K562 (cell line): Measurements from ENCODE around the gene SDK1. TPM values are rescaled to one million over a fixed set of nuclear protein-coding genes. Genes with fewer than 3 reads are reported as not detected.

Experiments used
- ATAC-seq: fragments of 200-7000 bp; cut with Tn5 transposase; 3 replicates; pipeline ENCODE4 v1.9.1; 2020; ENCODE audit warnings: moderate library complexity
- BruUV-seq: library from RNA; stranded (reverse); fragments of 400-500 nt; replicated peaks from 2 replicates; lab custom pipeline; 2021; lab: Mats Ljungman, UMichigan
- CTCF ChIA-PET: fragments of 300-600 bp; formaldehyde crosslinking; extraction: SDS; loops from one replicate; lab custom pipeline; 2021; ENCODE audit warnings: low intra/inter-chr PET ratio; lab: Yijun Ruan, JAX
- POLR2A ChIA-PET: fragments of 300-600, 350-650 bp; sonication (Branson Sonifier 250); formaldehyde crosslinking; extraction: SDS; loops from one replicate; lab custom pipeline; 2021; ENCODE audit warnings: antibody characterized with exemption, inconsistent platforms; lab: Yijun Ruan, JAX
- DNase-seq, 4 experiments: peaks; one replicate each; pipeline versions ENCODE4 v3.0.0 to v3.0.0-alpha.2; 2011 to 2018; ENCODE audit warnings: low spot score in 3 of 4, mixed read lengths in 3 of 4; ENCODE audit errors: extremely low read depth in 1 of 4
- FAIRE-seq: peaks from 2 replicates; lab custom pipeline; 2011; peaks lifted over from hg19 to GRCh38; lab: Jason Lieb, UNC
- H2AFZ ChIP-seq: 2 replicates; pipeline ENCODE4 v1.6.0; 2011; ENCODE audit warnings: low read depth, low read length, control low read depth, inconsistent platforms
- H3K27ac ChIP-seq: fragments of 200-600 bp; 3 replicates; pipeline ENCODE4 v1.8.0; 2011; ENCODE audit warnings: low read depth, mild to moderate bottlenecking, control low read depth, inconsistent platforms, low read length, moderate library complexity, mixed read lengths; ENCODE audit errors: extremely low read depth
- H3K27me3 ChIP-seq, 2 experiments: fragments of 300-600 bp in 1 of 2; 2 replicates in 1 of 2; 3 replicates in 1 of 2; pipeline versions ENCODE4 v1.6.0 to v1.8.0; 2011; ENCODE audit warnings: inconsistent platforms in 2 of 2, low read length in 2 of 2, mild to moderate bottlenecking in 1 of 2, mixed read lengths in 1 of 2, moderate library complexity in 1 of 2; ENCODE audit not compliant: control insufficient read depth in 2 of 2, insufficient read depth in 2 of 2
- H3K36me3 ChIP-seq: fragments of 300-600 bp; 3 replicates; pipeline ENCODE4 v1.8.0; 2011; ENCODE audit warnings: mild to moderate bottlenecking, low read length, inconsistent platforms; ENCODE audit not compliant: control insufficient read depth, insufficient read depth
- H3K4me1 ChIP-seq, 2 experiments: fragments of 200-600 bp in 1 of 2; replicated peaks in 1 of 2; 2 replicates in 1 of 2; 3 replicates in 1 of 2; pipeline versions ENCODE4 v1.5.1 to v1.8.0; 2011; ENCODE audit warnings: inconsistent platforms in 2 of 2, low read length in 2 of 2, mild to moderate bottlenecking in 1 of 2, mixed read lengths in 1 of 2, moderate library complexity in 1 of 2; ENCODE audit not compliant: control insufficient read depth in 2 of 2, insufficient read depth in 2 of 2
- H3K4me2 ChIP-seq: 2 replicates; pipeline ENCODE4 v1.6.1; 2011; ENCODE audit warnings: low read length, control low read depth, inconsistent platforms, mixed read lengths; ENCODE audit not compliant: insufficient read depth
- H3K4me3 ChIP-seq: fragments of 200-600 bp; sonication (generic), shearing (Covaris generic); 2 replicates; pipeline ENCODE4 v1.5.1; 2016; ENCODE audit warnings: control low read depth, inconsistent platforms
- H3K79me2 ChIP-seq: fragments of 200-600 bp; 3 replicates; pipeline ENCODE4 v1.8.0; 2011; ENCODE audit warnings: low read length, inconsistent platforms; ENCODE audit not compliant: control insufficient read depth, insufficient read depth
- H3K9ac ChIP-seq, 2 experiments: 2 replicates each; pipeline versions ENCODE4 v1.6.0 to v1.6.1; 2011; ENCODE audit warnings: low read depth in 2 of 2, low read length in 2 of 2, control low read depth in 1 of 2, inconsistent platforms in 1 of 2, mild to moderate bottlenecking in 1 of 2, mixed read lengths in 1 of 2; ENCODE audit not compliant: insufficient read depth in 1 of 2
- H3K9me1 ChIP-seq: one replicate; pipeline ENCODE4 v1.6.0; 2011; ENCODE audit warnings: inconsistent platforms, mild to moderate bottlenecking, low read length, moderate library complexity; ENCODE audit not compliant: control insufficient read depth, insufficient read depth
- H3K9me3 ChIP-seq: replicated peaks from 2 replicates; pipeline ENCODE4 v1.5.1; 2011; ENCODE audit warnings: low read depth, low read length, inconsistent platforms; ENCODE audit not compliant: control insufficient read depth, insufficient read depth
- H4K20me1 ChIP-seq: replicated peaks from 2 replicates; pipeline ENCODE4 v1.6.1; 2011; ENCODE audit warnings: low read length, inconsistent platforms, mixed read lengths; ENCODE audit not compliant: control insufficient read depth, insufficient read depth
- BRD4 ChIP-seq: fragments of 200-600 bp; sonication (generic); IDR thresholded peaks from 2 replicates; pipeline ENCODE4 v1.6.1; 2017; ENCODE audit warnings: inconsistent platforms
- ILK ChIP-seq: fragments of 450-650 bp; IDR thresholded peaks from 2 replicates; pipeline ENCODE4 v1.6.1; 2016; ENCODE audit warnings: missing genetic modification characterization, low read depth, mild to moderate bottlenecking, missing compliant biosample characterization, moderate library complexity, borderline replicate concordance
- MTA2 ChIP-seq: fragments of 450-650 bp; IDR thresholded peaks from 2 replicates; pipeline ENCODE4 v1.6.1; 2016; ENCODE audit warnings: low read depth
- NFIC ChIP-seq: fragments of 450-650 bp; IDR thresholded peaks from 2 replicates; pipeline ENCODE4 v1.6.1; 2017; ENCODE audit warnings: mild to moderate bottlenecking, inconsistent platforms
- TGIF2 ChIP-seq: sonication (generic); formaldehyde crosslinking; IDR thresholded peaks from 2 replicates; pipeline ENCODE4 v1.8.1; 2022; ENCODE audit warnings: mild to moderate bottlenecking, missing genetic modification reagents, moderate library complexity
- YBX1 ChIP-seq: fragments of 450-650 bp; IDR thresholded peaks from 2 replicates; pipeline ENCODE4 v1.7.1; 2016; ENCODE audit warnings: mild to moderate bottlenecking
- WGBS: fragments of 100-300 bp; shearing (Covaris generic); methylation state at CpG from one replicate; pipeline ENCODE4 v1.1.6; 2016; ENCODE audit warnings: low coverage, mixed read lengths; ENCODE audit not compliant: insufficient coverage; ENCODE audit errors: missing lambda C conversion rate; 5-methylcytosine and 5-hydroxymethylcytosine counted together
- in situ Hi-C: fragments of 300-500 bp; cut with MboI; formaldehyde crosslinking; loops from 4 replicates; pipeline ENCODE4 v1.15.0; 2018; ENCODE audit warnings: inconsistent platforms, mixed read lengths
- intact Hi-C: fragments of 100-400 bp; cut with micrococcal nuclease; formaldehyde crosslinking; loops from 2 replicates; pipeline ENCODE4 v1.14.2; 2022
- polyA plus RNA-seq, 8 experiments: library from polyadenylated mRNA; depleted of rRNA in 4 of 8; stranded (reverse) in 5 of 8; unstranded in 3 of 8; fragments of >200 nt; fragmentation: Nextera tagmentation in 2 of 8; fragmentation: Illumina TruSeq in 1 of 8; extraction: Ambion mirVana in 2 of 8; extraction: Trizol in 1 of 8; gene quantifications; 2 replicates each; pipeline versions ENCODE4 v1.2.1 to v1.2.3, GENCODE V29; 2011 to 2014; ENCODE audit warnings: inconsistent platforms in 1 of 8, missing spikeins in 1 of 8
- total RNA-seq, 7 experiments: library from RNA; depleted of rRNA in 6 of 7; stranded (reverse); fragments of >200 nt in 6 of 7; fragmentation: Illumina TruSeq in 2 of 7; extraction: Trizol in 2 of 7; gene quantifications; 2 replicates each; pipeline versions ENCODE4 v1.2.1 to v1.2.3, GENCODE V29; 2011 to 2021; ENCODE audit warnings: low replicate concordance in 1 of 7
- TF ChIP-seq, protein P1 (sequence below): sonication (generic); formaldehyde crosslinking; IDR thresholded peaks from 2 replicates; pipeline ENCODE4 v1.8.0; 2022; ENCODE audit warnings: mild to moderate bottlenecking, missing genetic modification reagents

Gene SDK1
- total and polyA plus RNA-seq, 9 of the 15 experiments (the other 6 are each of a cell fraction or from before 2014, with no cell fraction given) = 0.16 TPM; not detected in 8

DNA sequence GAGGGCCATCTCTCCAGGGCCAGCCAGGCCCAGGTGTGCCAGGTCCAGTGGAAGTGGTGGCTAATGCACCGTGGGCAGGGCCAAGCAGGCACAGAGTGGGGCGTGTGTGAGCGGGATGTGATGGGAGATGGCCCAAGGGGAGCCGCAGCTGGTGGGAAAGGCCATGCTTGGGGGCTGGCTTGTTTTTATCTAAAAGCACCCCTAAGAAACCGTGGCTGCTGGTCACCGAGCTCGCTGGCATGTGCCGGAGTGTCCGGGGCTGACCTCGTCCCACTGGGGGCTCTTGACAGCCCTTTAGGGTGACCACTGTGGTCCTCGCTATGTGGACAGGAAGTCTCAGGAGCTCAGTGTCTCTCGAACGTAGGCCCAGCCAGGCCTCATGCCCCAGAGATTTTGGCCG, 798.6 kb downstream of the SDK1 start:
- ChIA-PET CTCF (no interaction called here), POLR2A (no interaction called here)
- no peak for DNase-seq
- Histone ChIP-seq H3K4me2 (no peak overlapping the region), H4K20me1 (0 out of 2 replicates have a peak, but pooled peaks cover 4% of the 10 kb centered on the region), H3K9me1 (no peaks in the 10 kb centered on the region), H3K4me1 (0 out of 5 replicates have a peak, but pooled peaks cover 0 to 2% of the 10 kb centered on the region in 2 experiments), H3K27me3 (peaks cover 17 to 65% of the 10 kb centered on the region in 2 experiments; a peak in 3 of 5 replicates), H3K4me3 (no peak overlapping the region), H3K9me3 (no peaks in the 10 kb centered on the region), H2AFZ (no peak overlapping the region), H3K27ac (no peak overlapping the region), H3K9ac (no peak overlapping the region), H3K36me3 (no peaks in the 10 kb centered on the region), H3K79me2 (no peaks in the 10 kb centered on the region)
- FAIRE-seq = no peak
- BruUV-seq = no TSS peak
- 0% methylated on average over 14 of the region's 14 CpGs for WGBS
- in situ Hi-C loops (no loop called here), intact Hi-C loops (no loop called here)
- ATAC-seq = no peak
- TF ChIP-seq ILK (tag) (no peak), MTA2 (no peak), TGIF2 (CRISPR knock-in tag) (no peak)
- TF ChIP-seq, protein P1, sequence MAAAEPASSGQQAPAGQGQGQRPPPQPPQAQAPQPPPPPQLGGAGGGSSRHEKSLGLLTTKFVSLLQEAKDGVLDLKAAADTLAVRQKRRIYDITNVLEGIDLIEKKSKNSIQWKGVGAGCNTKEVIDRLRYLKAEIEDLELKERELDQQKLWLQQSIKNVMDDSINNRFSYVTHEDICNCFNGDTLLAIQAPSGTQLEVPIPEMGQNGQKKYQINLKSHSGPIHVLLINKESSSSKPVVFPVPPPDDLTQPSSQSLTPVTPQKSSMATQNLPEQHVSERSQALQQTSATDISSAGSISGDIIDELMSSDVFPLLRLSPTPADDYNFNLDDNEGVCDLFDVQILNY (CRISPR knock-in tag) = no peak

DNA sequence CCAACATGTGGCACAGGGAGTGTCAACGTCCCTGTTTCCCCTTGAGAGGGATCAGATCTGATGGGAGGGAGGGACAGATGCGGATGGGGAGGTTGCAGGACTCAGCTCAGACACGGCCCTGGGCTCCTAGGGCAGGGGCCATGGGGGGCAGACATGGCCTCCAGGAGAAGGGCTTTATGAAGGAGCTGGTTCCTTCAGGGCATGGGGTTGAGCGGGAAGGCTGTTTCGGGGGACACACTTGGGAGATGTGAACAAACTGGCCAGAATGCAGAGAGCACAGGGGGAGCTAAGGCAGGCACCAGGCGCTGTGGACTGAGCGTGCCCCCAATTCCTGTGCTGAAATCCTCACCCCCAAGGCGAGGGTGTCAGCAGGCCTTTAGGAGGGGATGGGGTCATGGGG, 799.1 kb downstream of the SDK1 start:
- BruUV-seq = no TSS peak
- TF ChIP-seq YBX1 (no peak), BRD4 (no peak), NFIC (no peak)
- Histone ChIP-seq H3K9ac (no peak overlapping the region), H2AFZ (no peak overlapping the region), H3K27ac (no peak overlapping the region), H3K4me1 (0 out of 5 replicates have a peak, but pooled peaks cover 0 to 2% of the 10 kb centered on the region in 2 experiments), H3K4me3 (no peak overlapping the region), H3K9me3 (no peaks in the 10 kb centered on the region), H3K36me3 (no peaks in the 10 kb centered on the region), H3K4me2 (no peak overlapping the region), H3K79me2 (no peaks in the 10 kb centered on the region), H3K9me1 (no peaks in the 10 kb centered on the region), H3K27me3 (peaks cover 15 to 60% of the 10 kb centered on the region in 2 experiments; a peak in 3 of 5 replicates), H4K20me1 (0 out of 2 replicates have a peak, but pooled peaks cover 4% of the 10 kb centered on the region)
- ChIA-PET CTCF (no interaction called here), POLR2A (no interaction called here)
- ATAC-seq = no peak
- DNase-seq = no peak
- intact Hi-C loops (no loop called here), in situ Hi-C loops (no loop called here)
- 0% methylated on average over 8 of the region's 8 CpGs for WGBS
- FAIRE-seq = no peak
